GM12801 (cell line): ENCODE measurements around the gene SH3GL1.

Experiments used
- TF ChIP-seq, protein P1 (sequence below): IDR thresholded peaks from one replicate; pipeline ENCODE4 v1.5.1; 2011; ENCODE audit warnings: control low read depth; ENCODE audit not compliant: insufficient read length; ENCODE audit errors: extremely low read depth

Gene SH3GL1

DNA sequence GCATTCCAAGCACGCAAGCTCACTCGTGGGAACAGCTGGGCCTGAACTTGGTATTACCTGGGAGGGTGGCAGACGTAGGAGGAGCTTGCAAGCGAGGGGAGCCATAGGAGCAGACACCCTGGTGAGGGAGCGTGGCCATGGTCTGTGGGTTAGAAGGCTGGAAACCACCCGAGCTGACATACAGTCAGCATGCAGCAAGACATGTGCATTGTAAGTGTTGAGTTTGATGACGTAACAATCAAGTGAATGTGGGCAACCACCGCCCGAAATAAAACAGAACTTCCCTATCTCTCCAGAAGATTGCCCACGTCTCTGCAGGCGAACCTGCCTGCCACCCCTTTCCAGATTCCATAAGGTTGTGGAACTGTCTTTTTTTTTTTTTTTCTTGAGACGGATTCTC is 30.4 kb upstream of the SH3GL1 start:
- TF ChIP-seq, protein P1, sequence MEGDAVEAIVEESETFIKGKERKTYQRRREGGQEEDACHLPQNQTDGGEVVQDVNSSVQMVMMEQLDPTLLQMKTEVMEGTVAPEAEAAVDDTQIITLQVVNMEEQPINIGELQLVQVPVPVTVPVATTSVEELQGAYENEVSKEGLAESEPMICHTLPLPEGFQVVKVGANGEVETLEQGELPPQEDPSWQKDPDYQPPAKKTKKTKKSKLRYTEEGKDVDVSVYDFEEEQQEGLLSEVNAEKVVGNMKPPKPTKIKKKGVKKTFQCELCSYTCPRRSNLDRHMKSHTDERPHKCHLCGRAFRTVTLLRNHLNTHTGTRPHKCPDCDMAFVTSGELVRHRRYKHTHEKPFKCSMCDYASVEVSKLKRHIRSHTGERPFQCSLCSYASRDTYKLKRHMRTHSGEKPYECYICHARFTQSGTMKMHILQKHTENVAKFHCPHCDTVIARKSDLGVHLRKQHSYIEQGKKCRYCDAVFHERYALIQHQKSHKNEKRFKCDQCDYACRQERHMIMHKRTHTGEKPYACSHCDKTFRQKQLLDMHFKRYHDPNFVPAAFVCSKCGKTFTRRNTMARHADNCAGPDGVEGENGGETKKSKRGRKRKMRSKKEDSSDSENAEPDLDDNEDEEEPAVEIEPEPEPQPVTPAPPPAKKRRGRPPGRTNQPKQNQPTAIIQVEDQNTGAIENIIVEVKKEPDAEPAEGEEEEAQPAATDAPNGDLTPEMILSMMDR = no peak

GRCh38 chr19:4429771-4430171 is 29.4 kb upstream of the SH3GL1 start:
- TF ChIP-seq, protein P1 = no peak

DNA sequence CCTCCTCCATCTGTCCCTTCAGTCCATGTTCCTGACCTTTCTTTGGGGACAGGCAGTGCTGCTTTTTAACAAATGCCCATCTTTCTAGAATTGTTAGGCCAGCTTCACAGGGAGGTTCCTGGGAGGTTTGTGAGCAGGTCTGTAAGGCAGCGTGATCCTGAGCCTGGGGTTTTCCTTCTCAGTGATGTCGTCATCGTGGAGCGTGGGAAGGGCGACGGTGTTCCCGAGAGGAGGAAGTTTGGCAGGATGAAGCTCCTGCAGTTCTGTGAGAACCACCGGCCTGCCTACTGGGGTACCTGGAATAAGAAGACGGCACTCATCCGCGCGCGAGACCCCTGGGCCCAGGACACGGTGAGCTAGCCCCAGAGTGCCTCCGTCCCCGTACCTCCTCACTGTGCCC is 28.9 kb upstream of the SH3GL1 start:
- TF ChIP-seq, protein P1 = no peak

GRCh38 chr19:4428326-4428975 is 28.1 kb upstream of the SH3GL1 start:
- TF ChIP-seq, protein P1 = no peak

DNA sequence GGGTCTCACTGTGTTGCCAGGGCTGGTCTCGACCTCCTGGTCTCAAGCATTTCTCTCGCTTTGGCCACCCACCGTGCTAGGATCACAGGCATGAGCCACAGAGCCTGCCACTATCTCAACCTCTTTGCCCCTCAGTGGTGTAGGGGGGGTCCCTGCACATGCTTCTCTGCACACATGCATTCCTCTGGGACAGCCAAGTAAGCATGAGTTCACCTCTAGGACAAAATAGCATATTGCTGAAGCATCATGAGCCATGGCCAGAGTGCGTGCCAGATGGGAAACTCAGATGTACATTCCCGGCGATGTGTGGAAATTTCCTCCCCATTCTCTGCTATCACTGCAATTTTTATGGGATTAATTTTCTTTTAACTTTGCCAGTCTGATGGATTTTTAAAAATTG is 25.2 kb upstream of the SH3GL1 start:
- TF ChIP-seq, protein P1 = no peak

DNA sequence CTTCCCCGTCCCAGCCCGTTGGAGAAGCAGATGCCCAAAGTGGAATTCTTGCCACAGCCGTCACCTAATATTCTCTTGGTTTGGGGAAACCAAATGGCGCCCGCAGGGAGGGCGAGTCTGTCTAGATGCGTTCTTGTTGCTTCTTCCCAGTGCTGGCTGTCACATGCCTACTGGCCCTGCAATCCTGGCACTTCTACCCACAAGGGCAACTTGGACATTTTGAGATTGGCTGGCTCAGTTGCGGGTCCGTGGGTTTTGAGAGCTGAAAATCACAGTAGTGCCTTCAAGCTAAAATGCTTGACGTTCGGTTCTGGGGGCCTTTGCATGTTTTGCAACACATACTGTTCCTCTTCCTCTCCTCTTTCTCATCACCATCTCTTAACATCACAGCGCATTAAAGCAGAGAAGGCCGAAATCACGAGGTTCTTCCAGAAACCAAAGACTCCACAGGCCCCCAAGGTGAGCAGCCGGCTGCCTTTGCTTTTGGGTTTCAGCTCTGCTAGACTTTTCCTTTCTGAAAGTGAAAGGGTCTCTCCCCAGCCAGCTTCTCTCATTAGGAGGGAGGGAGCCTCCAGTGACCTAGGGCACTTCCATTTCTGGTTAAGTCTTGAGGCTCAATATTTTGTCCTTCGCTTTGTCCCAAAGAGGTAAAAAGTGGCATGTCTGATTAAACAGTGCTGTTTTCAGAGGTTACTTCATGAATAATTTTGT is 23.2 kb upstream of the SH3GL1 start:
- TF ChIP-seq, protein P1 = no peak

DNA sequence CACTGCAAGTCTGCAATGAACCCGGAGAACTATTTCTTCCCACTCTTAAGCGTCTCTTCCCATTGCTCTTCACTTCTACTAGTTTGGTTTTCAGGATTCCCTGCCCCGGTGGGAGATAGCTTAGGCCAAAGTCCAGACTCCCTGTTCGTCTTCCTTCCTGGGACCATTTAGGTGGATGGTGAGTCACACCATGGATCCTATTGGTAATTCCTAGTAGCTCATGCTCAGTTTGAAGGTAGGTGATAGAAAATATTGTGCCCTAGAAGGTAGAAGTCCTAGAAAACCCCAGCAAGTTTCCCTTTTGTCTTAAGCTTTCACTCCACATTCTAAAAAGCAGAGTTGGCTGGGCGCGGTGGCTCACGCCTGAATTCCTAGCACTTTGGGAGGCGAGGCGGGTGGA is 15.9 kb upstream of the SH3GL1 start:
- TF ChIP-seq, protein P1 = no peak
